HG02973 (cell line): Measurements from ENCODE around the gene WBP1L.
A peak's percentile ranks its signal among the peaks of the same experiment; 100 is the strongest.
"Not testable (repeated sequence)": the region's sequence is repeated elsewhere in the genome, so short reads cannot be mapped to it uniquely, and the experiment has no call there.

ENCODE experiments used
- ATAC-seq: cut with Tn5 transposase; IDR thresholded peaks from one replicate; pipeline ENCODE4 v1.9.1; 2021; ENCODE audit warnings: moderate library complexity; ENCODE audit not compliant: unreplicated experiment

Gene WBP1L

GRCh38 chr10:102743588-102744373, at the start of gene WBP1L:
Gene WBP1L (plus strand): TSS chr10:102743948. CDS start chr10:102744054, 106 bp downstream.
- ATAC-seq, result peak; percentile 95

- not testable (repeated sequence) for ATAC-seq
These were observed 48.3 kb upstream of the WBP1L start for GRCh38 chr10:102695401-102695800.

DNA sequence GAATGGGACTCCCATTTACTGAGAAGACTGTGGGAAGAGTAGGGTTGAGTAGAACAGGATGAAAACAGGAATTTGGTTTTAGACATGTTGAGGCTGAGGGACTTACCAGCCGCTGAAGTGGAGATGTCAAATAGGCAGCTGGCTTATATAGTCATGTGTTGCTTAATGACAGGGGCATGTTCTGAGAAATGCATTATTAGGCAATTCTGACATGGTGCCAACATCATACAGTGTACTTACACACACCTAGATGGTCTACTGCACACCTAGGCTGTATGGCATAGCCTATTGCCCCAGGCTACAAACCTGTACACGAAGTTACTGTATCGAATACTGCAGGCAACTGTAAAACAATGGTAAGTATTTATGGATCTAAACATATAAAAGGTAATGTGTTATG, 47.0 kb upstream of the WBP1L start:
- no peak for ATAC-seq

DNA sequence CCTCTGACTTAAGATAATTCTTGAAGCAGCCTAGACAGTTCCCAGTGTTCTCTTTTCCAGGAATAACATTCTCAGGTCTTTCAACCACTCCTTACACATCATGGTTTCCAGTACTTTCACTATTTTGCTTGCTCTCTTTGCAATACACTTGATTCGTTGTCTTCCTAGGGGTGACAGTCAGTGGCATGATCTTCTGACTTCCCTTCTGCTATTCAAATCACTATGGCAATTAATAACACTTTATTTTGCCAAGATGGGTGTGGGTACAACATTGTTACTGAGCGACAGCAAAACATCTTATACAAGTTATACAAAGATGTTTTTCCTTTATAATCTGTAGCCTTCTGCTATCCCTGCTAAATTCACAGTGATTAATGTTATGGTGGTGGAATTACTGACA, 44.9 kb upstream of the WBP1L start:
- no peak for ATAC-seq

- no peak for ATAC-seq
These were observed 42.5 kb upstream of the WBP1L start for GRCh38 chr10:102701272-102701671.

DNA sequence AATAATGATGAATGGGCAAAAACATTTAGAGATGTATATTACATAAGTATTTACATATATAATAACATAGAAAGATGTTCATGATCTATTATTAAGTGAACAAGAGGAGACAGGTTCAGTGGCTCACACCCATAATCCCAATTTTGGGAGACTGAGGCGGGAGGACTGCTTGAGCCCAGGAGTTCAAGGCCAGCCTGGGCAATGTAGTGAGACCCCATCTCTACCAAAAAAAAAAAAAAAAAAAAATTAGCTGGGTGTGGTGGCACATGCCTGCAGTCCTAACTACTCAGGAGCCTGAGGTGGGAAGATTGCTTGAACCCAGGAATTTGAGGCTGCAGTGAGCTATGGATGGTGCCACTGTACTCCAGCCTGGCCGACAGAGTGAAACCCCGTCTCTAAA, 42.0 kb upstream of the WBP1L start:
- no peak for ATAC-seq

DNA sequence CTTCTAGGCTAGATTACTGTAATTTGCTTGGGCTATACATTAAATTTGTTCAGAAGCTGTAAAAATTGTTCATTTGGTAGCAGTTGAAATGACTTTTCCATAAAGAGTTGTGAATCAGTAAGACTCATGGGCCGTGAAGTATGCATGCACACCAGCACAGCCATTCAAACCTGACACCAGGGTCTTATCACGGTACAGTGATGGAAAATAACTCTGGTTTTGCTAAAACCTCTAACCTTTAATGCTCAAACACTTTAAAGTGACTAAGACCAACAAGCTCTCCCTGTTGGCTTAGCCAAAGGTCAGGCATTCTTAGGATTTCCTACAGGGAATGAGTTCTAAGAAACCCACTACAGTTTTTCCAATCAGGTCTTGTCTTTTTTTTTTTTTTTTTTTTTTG, 41.0 kb upstream of the WBP1L start:
- no peak for ATAC-seq

GRCh38 chr10:102704915-102705314, 38.8 kb upstream of the WBP1L start:
- no peak for ATAC-seq

DNA sequence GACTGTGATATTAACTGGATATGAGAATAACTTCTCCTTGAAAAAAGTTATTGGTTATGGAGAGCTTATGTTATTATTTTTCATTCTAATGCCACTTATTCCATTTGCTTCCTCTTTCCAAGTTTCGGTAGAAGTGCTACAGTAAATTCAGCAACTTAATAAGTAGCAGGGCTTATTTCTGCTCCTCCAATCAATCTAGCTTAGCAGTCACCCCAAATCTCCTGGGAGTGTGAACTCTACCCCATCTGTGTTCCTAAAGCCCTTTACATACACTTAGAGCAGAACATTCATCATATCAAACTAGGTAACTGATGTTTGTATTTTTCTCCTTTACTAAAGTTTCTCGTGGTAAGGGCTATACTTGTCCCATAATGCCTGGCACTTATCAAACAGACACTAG, 38.2 kb upstream of the WBP1L start:
- ATAC-seq, result no peak

- no peak for ATAC-seq
These were observed 33.1 kb upstream of the WBP1L start for GRCh38 chr10:102710609-102711008.

DNA sequence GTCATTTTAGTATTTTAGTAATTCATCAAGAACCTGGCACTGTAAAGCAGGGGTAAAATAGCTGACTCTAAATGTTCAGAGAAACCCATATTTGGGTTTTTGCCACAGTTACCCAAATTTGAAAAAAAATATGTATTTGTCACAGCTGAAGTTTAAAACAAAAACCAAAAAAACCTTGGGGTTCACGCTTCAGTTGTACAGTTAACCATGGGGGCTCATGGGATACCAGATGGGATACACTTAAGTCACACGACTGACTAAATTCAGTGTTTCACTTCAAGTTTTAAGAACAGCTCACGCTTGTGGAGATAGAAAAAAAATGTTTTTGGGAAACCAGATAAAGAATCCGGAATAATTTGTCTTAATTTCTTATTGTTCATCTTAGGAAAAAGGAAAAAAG, 31.7 kb upstream of the WBP1L start:
- ATAC-seq, result no peak

- no peak for ATAC-seq
These were observed 30.8 kb upstream of the WBP1L start for GRCh38 chr10:102712843-102713538.

DNA sequence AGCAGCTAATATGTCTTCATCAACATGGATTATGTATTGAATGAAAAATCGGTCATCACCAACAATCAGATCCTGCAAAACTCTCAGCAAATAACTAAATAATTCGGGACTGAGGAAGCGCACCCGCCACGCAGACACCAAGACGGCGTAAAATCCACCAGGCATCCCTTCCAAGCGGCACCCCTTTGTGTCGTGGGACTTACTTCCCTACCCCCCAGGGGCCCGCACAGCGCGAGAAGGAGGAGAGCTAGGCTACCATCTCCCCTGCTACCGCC, 30.3 kb upstream of the WBP1L start:
- ATAC-seq, result peak; percentile 37

GRCh38 chr10:102713814-102714620, 29.7 kb upstream of the WBP1L start, which contains the start of gene ARL3:
Gene ARL3 (minus strand): TSS chr10:102714397. CDS start chr10:102714275, 122 bp downstream.
- ATAC-seq, result peak; percentile 69

DNA sequence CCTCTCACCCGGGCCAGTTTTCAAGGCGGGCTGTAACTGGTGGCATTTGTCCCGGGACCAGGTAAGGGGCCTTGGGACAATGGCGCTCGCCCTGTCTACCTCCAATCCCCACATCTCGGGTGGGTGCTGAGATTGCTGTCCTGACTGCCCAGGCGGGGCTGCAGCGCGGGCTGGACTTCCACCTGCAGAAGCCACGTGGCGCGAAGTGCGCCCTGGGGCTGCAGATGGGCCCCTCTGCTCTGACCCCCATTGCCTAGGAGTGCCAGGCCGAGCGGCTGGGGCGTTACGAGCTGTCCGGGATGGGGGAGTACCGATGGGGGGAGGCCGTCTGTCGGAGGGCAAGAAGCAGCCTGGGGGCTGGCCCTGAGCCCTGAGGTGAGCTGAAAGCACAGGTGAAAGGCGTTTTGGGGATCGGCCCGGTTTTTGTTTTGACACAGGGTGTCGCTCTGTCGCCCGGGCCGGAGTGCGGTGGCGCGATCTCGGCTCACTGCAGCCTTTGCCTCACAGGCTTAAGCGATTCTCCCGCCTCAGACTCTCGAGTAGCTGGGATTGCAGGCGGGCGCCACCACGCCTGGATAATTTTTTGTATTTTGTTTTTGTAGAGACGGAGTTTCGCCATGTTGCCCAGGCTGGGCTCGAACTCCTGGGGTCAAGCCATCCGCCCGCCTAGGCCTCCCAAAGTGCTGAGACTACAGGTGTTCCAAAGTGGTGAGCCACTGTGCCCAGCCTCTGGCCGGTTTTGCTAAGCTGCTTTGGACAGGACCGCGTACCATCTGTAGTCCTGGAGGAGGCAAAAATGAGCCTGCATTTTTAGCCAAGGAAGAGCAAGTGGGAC, 28.9 kb upstream of the WBP1L start, which contains the start of gene SFXN2:
Gene SFXN2 (plus strand): TSS at position 16 of the 835 bp plus-strand sequence. CDS start 12,001 bp downstream, outside the sequence.
- peak; percentile 11 for ATAC-seq

GRCh38 chr10:102715880-102716279, 27.9 kb upstream of the WBP1L start:
- no peak for ATAC-seq

DNA sequence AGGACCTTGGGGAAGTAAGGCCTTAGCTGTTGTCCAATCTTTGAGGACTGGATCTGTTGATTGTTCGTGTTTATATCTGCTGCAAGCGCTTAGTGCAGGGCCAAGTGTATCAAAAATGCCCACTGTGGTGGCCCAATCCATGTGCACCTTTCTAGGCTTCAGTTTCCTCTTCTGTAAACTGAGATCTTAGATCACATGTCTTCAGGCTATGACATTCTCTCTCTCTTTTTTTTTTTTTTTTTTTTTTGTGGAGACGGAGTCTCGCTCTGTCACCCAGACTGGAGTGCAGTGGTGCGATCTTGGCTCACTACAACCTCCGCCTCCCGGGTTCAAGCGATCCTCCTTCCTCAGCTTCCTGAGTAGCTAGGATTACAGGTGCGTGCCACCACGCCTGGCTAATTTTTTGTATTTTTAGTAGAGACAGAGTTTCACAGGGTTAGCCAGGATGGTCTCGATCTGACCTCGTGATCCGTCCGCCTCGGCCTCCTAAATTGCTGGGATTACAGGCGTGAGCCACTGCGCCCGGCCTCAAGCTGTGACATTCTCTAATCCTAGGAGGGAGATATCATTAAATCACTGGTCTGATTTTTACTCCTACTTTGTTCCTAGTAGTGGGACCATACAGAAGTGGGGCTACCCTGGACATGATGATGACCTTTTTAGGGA, 26.7 kb upstream of the WBP1L start:
- not testable (repeated sequence) for ATAC-seq

- no peak for ATAC-seq
These were observed 25.5 kb upstream of the WBP1L start for GRCh38 chr10:102718220-102718619.

DNA sequence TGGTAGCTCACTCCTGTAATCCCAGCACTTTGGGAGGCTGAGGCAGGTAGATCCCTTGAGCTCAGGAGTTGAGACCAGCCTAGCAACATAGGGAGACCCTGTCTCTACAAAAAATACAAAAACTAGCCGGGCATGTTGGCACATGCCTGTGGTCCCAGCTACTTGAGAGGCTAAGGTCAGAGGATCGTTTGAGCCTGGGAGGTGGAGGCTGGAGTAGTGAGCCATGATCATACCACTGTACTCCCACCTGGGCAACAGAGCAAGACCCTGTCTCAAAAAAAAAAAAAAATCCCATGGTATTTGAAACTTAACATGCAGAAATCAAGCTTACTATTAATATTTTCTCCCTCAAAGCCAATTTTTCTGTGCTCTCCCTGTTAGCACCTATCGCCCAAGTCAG, 23.4 kb upstream of the WBP1L start:
- no peak for ATAC-seq

DNA sequence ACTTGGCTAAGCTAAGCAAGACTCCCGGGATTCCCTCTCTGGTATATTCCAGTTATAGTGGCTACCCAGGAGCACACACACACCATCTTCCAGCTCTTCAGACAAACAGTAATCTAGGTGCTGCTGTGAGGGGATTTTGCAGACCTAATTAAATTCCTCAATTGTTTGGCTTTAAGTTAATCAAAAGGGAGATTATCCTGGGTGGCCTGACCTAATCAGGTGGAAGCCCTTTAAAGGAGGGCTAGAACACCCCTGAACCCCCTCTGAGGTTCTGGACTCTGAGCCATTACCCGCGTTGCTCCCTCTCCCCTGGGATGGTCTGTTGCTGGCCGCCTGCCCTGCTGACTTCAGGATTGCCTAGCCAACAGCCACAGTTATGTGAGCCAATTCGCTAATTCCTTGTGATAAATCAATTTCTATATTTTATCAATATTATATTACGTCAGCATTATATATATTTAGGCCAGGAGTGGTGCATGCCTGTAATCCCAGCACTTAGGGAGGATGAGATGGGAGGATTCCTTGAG, 22.9 kb upstream of the WBP1L start:
- ATAC-seq, result no peak
